Transverse colon (tissue), 4 donors: Measurements from ENCODE around the gene MAS1L.

Source experiments
- EP300 ChIP-seq: sonication (generic); formaldehyde crosslinking; IDR thresholded peaks from one replicate; pipeline ENCODE4 v1.6.1; 2017; ENCODE audit warnings: antibody characterized with exemption, low read depth
- POLR2A ChIP-seq: fragments of 450-650 bp; IDR thresholded peaks from one replicate; pipeline ENCODE4 v1.6.1; 2016; ENCODE audit warnings: antibody characterized with exemption, mild to moderate bottlenecking, moderate library complexity
- POLR2AphosphoS5 ChIP-seq, 3 donors: sonication (generic); formaldehyde crosslinking; IDR thresholded peaks; one replicate each; pipeline ENCODE4 v1.6.1; 2016; ENCODE audit warnings: antibody characterized with exemption in 3 of 3
- TF ChIP-seq, protein P1 (sequence below), 5 experiments: fragments of 200-600 bp in 3 of 5; fragments of 450-650 bp in 2 of 5; sonication (generic) in 3 of 5; IDR thresholded peaks; 1 replicate in 2 of 5; 2 replicates in 3 of 5; pipeline ENCODE4 v1.5.1; 2016 to 2017; ENCODE audit warnings: antibody characterized with exemption in 5 of 5, inconsistent platforms in 3 of 5, mild to moderate bottlenecking in 2 of 5, moderate library complexity in 1 of 5

DNA sequence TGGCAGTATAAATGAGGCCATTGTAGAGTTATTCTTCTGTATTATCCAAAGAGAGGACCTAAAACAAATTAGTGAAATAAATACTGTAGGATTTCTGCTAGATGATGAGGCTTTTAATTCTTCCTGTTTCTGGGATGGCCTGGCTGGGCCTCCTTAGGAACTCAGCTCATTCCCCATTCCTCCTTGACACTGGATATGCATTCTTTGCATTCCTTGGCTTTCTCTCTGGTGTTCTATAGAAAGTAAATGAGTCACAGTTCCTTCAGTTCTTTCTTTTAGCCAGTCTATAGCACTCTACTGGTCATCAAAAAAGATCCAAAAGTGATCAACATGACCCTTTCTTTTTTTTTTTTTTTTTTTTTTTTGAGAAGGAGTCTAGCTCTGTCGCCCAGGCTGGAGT, 40.1 kb downstream of the MAS1L start:
- TF ChIP-seq, protein P1, sequence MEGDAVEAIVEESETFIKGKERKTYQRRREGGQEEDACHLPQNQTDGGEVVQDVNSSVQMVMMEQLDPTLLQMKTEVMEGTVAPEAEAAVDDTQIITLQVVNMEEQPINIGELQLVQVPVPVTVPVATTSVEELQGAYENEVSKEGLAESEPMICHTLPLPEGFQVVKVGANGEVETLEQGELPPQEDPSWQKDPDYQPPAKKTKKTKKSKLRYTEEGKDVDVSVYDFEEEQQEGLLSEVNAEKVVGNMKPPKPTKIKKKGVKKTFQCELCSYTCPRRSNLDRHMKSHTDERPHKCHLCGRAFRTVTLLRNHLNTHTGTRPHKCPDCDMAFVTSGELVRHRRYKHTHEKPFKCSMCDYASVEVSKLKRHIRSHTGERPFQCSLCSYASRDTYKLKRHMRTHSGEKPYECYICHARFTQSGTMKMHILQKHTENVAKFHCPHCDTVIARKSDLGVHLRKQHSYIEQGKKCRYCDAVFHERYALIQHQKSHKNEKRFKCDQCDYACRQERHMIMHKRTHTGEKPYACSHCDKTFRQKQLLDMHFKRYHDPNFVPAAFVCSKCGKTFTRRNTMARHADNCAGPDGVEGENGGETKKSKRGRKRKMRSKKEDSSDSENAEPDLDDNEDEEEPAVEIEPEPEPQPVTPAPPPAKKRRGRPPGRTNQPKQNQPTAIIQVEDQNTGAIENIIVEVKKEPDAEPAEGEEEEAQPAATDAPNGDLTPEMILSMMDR (IDR thresholded peaks at IDR 0.05) = no peak
- no peak for TF ChIP-seq POLR2A
- no peak for TF ChIP-seq EP300
- no peak for TF ChIP-seq POLR2AphosphoS5 (IDR thresholded peaks at IDR 0.05)
